Progenitor cell of endocrine pancreas (in vitro differentiated cells): Measurements from ENCODE around the gene MYNN. TPM values are rescaled to one million over a fixed set of nuclear protein-coding genes. Genes with fewer than 3 reads are reported as not detected.

ENCODE experiments used
- DNase-seq: peaks from one replicate; pipeline ENCODE4 v3.0.0; 2021; ENCODE audit warnings: low spot score; ENCODE audit not compliant: unreplicated experiment
- H3K27ac Mint-ChIP-seq: 2 replicates; pipeline ENCODE4 v1.8.0; 2021; ENCODE audit warnings: mild to moderate bottlenecking, moderate library complexity, mixed read lengths
- H3K27me3 Mint-ChIP-seq: 2 replicates; pipeline ENCODE4 v1.8.0; 2021; ENCODE audit warnings: mixed read lengths
- H3K36me3 Mint-ChIP-seq: 2 replicates; pipeline ENCODE4 v1.8.0; 2022; ENCODE audit warnings: mixed read lengths; ENCODE audit not compliant: insufficient read depth
- H3K4me1 Mint-ChIP-seq: 2 replicates; pipeline ENCODE4 v1.8.0; 2021; ENCODE audit warnings: low read depth, mixed read lengths
- H3K4me3 Mint-ChIP-seq: 2 replicates; pipeline ENCODE4 v1.8.0; 2021; ENCODE audit warnings: low read depth, mild to moderate bottlenecking, moderate library complexity, mixed read lengths
- H3K9me3 Mint-ChIP-seq: 2 replicates; pipeline ENCODE4 v1.8.0; 2021; ENCODE audit warnings: low read depth, mixed read lengths
- total RNA-seq: library from RNA; stranded (reverse); gene quantifications from 2 replicates; pipeline ENCODE4 v1.2.1, GENCODE V29; 2021
- TF ChIP-seq, protein P1 (sequence below): fragments of 200-600 bp; sonication (generic); IDR thresholded peaks from one replicate; pipeline ENCODE4 v1.5.0; 2021; ENCODE audit warnings: antibody characterized with exemption, mild to moderate bottlenecking; ENCODE audit not compliant: unreplicated experiment

MYNN gene
- total RNA-seq, 1 donor from 2014 or later = 15.8 TPM

DNA sequence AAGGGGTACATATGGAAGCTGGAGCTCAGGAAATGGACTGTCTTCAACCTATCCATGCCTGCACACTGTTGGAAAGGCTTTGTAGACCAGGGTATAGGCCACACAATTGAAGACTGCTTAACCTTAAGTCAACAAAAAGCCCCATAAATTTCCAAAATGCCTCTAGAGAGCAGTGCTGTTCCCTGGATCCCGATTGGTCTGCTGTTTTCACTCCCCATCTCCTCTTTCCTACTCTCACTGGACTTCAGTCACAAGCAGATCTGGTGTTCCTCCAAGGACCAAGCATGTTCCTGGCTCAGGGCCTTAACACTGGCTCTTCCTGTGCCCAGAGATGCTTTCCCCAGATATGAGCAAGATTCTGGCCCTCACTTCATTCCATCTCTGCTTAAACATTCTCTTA, 62.3 kb downstream of the MYNN start:
- no peak overlapping the region for H3K4me3 Mint-ChIP-seq
- H3K27me3 Mint-ChIP-seq = no peaks in the 10 kb centered on the region
- no peak overlapping the region for H3K27ac Mint-ChIP-seq
- H3K4me1 Mint-ChIP-seq = no peaks in the 10 kb centered on the region
- TF ChIP-seq, protein P1, sequence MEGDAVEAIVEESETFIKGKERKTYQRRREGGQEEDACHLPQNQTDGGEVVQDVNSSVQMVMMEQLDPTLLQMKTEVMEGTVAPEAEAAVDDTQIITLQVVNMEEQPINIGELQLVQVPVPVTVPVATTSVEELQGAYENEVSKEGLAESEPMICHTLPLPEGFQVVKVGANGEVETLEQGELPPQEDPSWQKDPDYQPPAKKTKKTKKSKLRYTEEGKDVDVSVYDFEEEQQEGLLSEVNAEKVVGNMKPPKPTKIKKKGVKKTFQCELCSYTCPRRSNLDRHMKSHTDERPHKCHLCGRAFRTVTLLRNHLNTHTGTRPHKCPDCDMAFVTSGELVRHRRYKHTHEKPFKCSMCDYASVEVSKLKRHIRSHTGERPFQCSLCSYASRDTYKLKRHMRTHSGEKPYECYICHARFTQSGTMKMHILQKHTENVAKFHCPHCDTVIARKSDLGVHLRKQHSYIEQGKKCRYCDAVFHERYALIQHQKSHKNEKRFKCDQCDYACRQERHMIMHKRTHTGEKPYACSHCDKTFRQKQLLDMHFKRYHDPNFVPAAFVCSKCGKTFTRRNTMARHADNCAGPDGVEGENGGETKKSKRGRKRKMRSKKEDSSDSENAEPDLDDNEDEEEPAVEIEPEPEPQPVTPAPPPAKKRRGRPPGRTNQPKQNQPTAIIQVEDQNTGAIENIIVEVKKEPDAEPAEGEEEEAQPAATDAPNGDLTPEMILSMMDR = no peak
- DNase-seq = no peak
- no peaks in the 10 kb centered on the region for H3K9me3 Mint-ChIP-seq
- H3K36me3 Mint-ChIP-seq = no peaks in the 10 kb centered on the region

DNA sequence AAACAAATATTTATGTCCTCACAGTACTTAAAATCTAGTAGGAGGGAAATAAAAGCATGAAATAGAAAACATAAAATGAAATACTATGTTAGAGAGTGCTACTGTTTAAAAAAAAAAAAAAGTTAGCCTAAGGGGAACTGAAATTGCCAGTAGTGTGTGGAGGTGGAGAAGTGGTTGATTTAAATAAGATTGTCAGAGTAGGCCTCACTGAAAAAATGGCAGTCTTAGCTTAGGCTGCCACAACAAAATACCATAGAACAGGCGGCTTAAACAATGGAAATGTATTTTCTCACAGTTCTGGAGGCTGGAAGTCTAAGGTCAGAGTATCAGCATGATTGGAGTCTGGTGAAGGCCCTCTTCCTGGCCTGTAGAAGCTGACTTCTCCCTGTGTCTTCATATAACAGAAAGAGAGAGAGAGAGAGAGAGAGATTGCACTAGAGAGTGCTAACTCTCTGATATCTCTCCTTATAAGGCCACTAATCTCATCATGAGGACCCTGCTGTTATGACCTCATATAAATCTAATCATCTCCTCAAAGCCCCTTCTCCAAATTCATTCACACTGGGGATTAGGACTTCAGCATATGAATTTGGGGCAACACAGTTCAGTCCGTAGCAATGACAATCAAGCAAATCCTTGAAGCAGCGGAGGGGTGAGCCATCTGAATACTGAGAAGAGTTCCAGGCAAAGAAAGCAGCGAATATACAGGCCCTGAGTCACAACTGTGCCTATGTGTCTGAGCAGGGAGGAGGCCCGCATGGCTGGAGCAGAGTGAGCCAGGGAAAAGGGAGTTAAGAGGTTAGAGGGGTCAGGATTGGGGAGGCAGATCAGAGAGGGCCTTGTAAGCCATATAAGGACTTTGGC, 63.1 kb downstream of the MYNN start:
- Mint-ChIP-seq H3K9me3 (no peaks in the 10 kb centered on the region), H3K27ac (no peak overlapping the region), H3K4me3 (no peak overlapping the region), H3K27me3 (peaks cover 2% of the 10 kb centered on the region), H3K36me3 (no peaks in the 10 kb centered on the region), H3K4me1 (no peaks in the 10 kb centered on the region)
- no peak for DNase-seq
- TF ChIP-seq, protein P1 = no peak

DNA sequence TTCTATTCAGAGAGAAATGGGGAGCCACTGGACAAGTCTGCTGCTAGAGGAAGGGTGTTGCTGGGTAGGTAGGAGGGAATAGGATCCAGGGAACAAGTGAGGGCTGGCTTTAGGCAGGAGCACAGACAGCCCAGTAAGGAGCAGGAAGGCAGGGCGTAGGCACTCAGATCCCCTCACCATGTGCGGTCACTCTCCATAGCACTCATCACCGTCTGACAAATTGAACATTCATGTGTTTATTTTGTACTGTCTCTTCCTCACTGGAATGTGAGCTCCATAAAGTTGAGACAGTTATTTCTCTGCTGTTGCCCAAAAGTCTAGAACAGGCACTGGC, 63.7 kb downstream of the MYNN start:
- no peaks in the 10 kb centered on the region for H3K4me1 Mint-ChIP-seq
- no peak overlapping the region for H3K27ac Mint-ChIP-seq
- TF ChIP-seq, protein P1 = no peak
- peaks cover 3% of the 10 kb centered on the region for H3K27me3 Mint-ChIP-seq
- no peaks in the 10 kb centered on the region for H3K9me3 Mint-ChIP-seq
- H3K36me3 Mint-ChIP-seq = no peaks in the 10 kb centered on the region
- DNase-seq = no peak
- no peak overlapping the region for H3K4me3 Mint-ChIP-seq

DNA sequence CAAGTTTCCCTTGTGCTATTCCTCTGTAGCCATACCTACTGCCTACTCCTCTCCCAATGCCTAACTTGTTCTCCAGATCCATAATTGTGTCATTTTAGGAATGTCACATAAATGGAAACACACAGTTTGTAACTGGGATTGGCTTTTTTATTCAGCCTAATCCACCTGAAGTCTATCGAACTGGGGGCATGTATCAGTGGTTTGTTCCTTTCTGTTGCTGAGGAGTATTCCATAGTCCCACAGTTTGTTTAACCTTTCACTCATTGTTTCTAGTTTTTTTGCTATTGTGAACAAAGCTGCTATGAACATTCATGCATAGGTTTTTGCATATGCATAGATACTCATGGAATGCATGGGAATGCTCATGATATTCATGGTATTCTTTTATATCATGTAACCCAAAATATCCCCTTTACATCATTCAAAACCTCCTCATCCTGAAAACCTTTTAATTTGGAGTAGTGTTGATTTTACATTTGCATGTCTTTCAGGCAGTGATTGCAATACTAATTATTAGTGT, 65.4 kb downstream of the MYNN start:
- DNase-seq = no peak
- TF ChIP-seq, protein P1 = no peak
- no peaks in the 10 kb centered on the region for H3K36me3 Mint-ChIP-seq

More for the DNA sequence above, 65.4 kb downstream of the MYNN start:
- peaks cover 3% of the 10 kb centered on the region for H3K27me3 Mint-ChIP-seq
- H3K4me3 Mint-ChIP-seq = no peak overlapping the region
- no peaks in the 10 kb centered on the region for H3K4me1 Mint-ChIP-seq
- no peak overlapping the region for H3K27ac Mint-ChIP-seq
- no peaks in the 10 kb centered on the region for H3K9me3 Mint-ChIP-seq

Other genes with a start within 250 kb of the MYNN start
- gene MECOM, start 109.7 kb upstream of the MYNN start, total RNA-seq = 186 and 195 TPM in 2 replicates
- 9.1 and 12.4 TPM in 2 replicates for gene TERC, start 8.3 kb upstream of the MYNN start, total RNA-seq
- 2.1 and 2.6 TPM in 2 replicates for gene ACTRT3, start 3.8 kb upstream of the MYNN start, total RNA-seq
- 0.31 and 0.42 TPM in 2 replicates for gene LRRIQ4, start 39.5 kb downstream of the MYNN start, total RNA-seq
- gene LRRC34, start 39.5 kb downstream of the MYNN start, total RNA-seq = 6.6 and 7.0 TPM in 2 replicates
- 0.67 and 1.2 TPM in 2 replicates for gene LRRC31, start 96.5 kb downstream of the MYNN start, total RNA-seq
- gene SAMD7, start 138.2 kb downstream of the MYNN start, total RNA-seq = not detected in 2 replicates
- gene SEC62, start 193.4 kb downstream of the MYNN start, total RNA-seq = 94.6 and 103 TPM in 2 replicates